Tibial artery (tissue), 4 donors: ENCODE data around the gene DEFB131B.
A peak's percentile ranks its signal among the peaks of the same experiment; 100 is the strongest.
"Not testable (repeated sequence)": the region's sequence is repeated elsewhere in the genome, so short reads cannot be mapped to it uniquely, and the experiment has no call there.

Source experiments
- DNase-seq, 2 donors: peaks; one replicate each; pipeline ENCODE4 v3.0.0-alpha.2; 2019
- H3K27ac ChIP-seq, 2 donors: fragments of 200-600 bp; sonication (generic) in 1 of 2; 1 replicate in 1 of 2; 2 replicates in 1 of 2; pipeline ENCODE4 v1.5.1; 2018 to 2019; ENCODE audit warnings: mild to moderate bottlenecking in 1 of 2
- H3K27me3 ChIP-seq, 2 donors: fragments of 200-600 bp; sonication (generic) in 1 of 2; one replicate each; pipeline versions ENCODE4 v1.5.1 to v1.6.0; 2016 to 2019
- H3K36me3 ChIP-seq, 3 donors: fragments of 200-600 bp; sonication (generic) in 2 of 3; one replicate each; pipeline ENCODE4 v1.5.1; 2016 to 2019; ENCODE audit warnings: mild to moderate bottlenecking in 2 of 3
- H3K4me1 ChIP-seq, 4 donors: fragments of 200-600 bp; sonication (generic) in 2 of 4; 1 replicate in 3 of 4; 2 replicates in 1 of 4; pipeline ENCODE4 v1.5.1; 2016 to 2019
- H3K4me3 ChIP-seq, 2 donors: fragments of 200-600 bp; sonication (generic) in 1 of 2; 1 replicate in 1 of 2; 2 replicates in 1 of 2; pipeline ENCODE4 v1.5.1; 2018 to 2019; ENCODE audit warnings: mild to moderate bottlenecking in 2 of 2
- H3K9me3 ChIP-seq, 3 donors: fragments of 200-600 bp; sonication (generic) in 1 of 3; one replicate each; pipeline ENCODE4 v1.5.1; 2016 to 2019
- CTCF ChIP-seq, 2 experiments: fragments of 200-600 bp in 1 of 2; fragments of 450-650 bp in 1 of 2; IDR thresholded peaks; one replicate each; pipeline ENCODE4 v1.5.1; 2017 to 2019; ENCODE audit warnings: antibody characterized with exemption in 2 of 2, mild to moderate bottlenecking in 1 of 2, moderate library complexity in 1 of 2
- intact Hi-C: fragments of 100-400 bp; cut with DNase I; formaldehyde crosslinking; loops from one replicate; pipeline ENCODE4 v1.15.0; 2023; ENCODE audit warnings: low total_unique reads

DEFB131B gene

GRCh38 chr11:71863978-71864627 lies 14.2 kb upstream of the DEFB131B start:
- H3K27ac ChIP-seq, H3K4me3 ChIP-seq, H3K27me3 ChIP-seq, H3K4me1 ChIP-seq, intact Hi-C loops, H3K36me3 ChIP-seq, DNase-seq, H3K9me3 ChIP-seq: not testable (repeated sequence)
- peak in 1 of 2 experiments; percentile 19 for TF ChIP-seq CTCF (IDR thresholded peaks at IDR 0.05)

- H3K4me3 ChIP-seq, H3K9me3 ChIP-seq, H3K27me3 ChIP-seq, H3K4me1 ChIP-seq, H3K36me3 ChIP-seq, H3K27ac ChIP-seq, DNase-seq, intact Hi-C loops: not testable (repeated sequence)
Observed at GRCh38 chr11:71867209-71867608, 11.0 kb upstream of the DEFB131B start.

- H3K4me3 ChIP-seq, H3K27ac ChIP-seq, H3K4me1 ChIP-seq, H3K36me3 ChIP-seq, DNase-seq, H3K27me3 ChIP-seq, intact Hi-C loops, H3K9me3 ChIP-seq: not testable (repeated sequence)
Observed at GRCh38 chr11:71869931-71870330, 8.3 kb upstream of the DEFB131B start.

- H3K9me3 ChIP-seq, H3K4me3 ChIP-seq, H3K4me1 ChIP-seq, H3K27ac ChIP-seq, DNase-seq, H3K36me3 ChIP-seq, intact Hi-C loops, H3K27me3 ChIP-seq: not testable (repeated sequence)
Observed at GRCh38 chr11:71870661-71871060, 7.6 kb upstream of the DEFB131B start.

GRCh38 chr11:71876262-71876661 lies 2.0 kb upstream of the DEFB131B start:
- H3K4me1 ChIP-seq, H3K27ac ChIP-seq, H3K9me3 ChIP-seq, H3K4me3 ChIP-seq, intact Hi-C loops, DNase-seq, H3K27me3 ChIP-seq: not testable (repeated sequence)
- H3K36me3 ChIP-seq: peaks cover 9 to 11% (median 9%) of the 10 kb centered on the region in 3 donors

- intact Hi-C loops, H3K4me3 ChIP-seq, H3K4me1 ChIP-seq, H3K27ac ChIP-seq, DNase-seq, H3K9me3 ChIP-seq, H3K36me3 ChIP-seq, H3K27me3 ChIP-seq: not testable (repeated sequence)
Observed at GRCh38 chr11:71885806-71886205, 7.6 kb downstream of the DEFB131B start.

GRCh38 chr11:71888335-71889010 lies 10.2 kb downstream of the DEFB131B start:
- intact Hi-C loops, DNase-seq, H3K27ac ChIP-seq: not testable (repeated sequence)

GRCh38 chr11:71889181-71889872 lies 11.1 kb downstream of the DEFB131B start:
- H3K9me3 ChIP-seq, DNase-seq, H3K4me1 ChIP-seq, H3K4me3 ChIP-seq, H3K27ac ChIP-seq, H3K27me3 ChIP-seq, H3K36me3 ChIP-seq, intact Hi-C loops: not testable (repeated sequence)

More at GRCh38 chr11:71888335-71889010, 10.2 kb downstream of the DEFB131B start:
- H3K27me3 ChIP-seq, H3K4me3 ChIP-seq, H3K9me3 ChIP-seq, H3K4me1 ChIP-seq, H3K36me3 ChIP-seq: not testable (repeated sequence)

GRCh38 chr11:71895961-71896360 lies 17.7 kb downstream of the DEFB131B start:
- Histone ChIP-seq H3K36me3 (peaks cover 7 to 13% (median 8%) of the 10 kb centered on the region in 3 donors), H3K27me3 (no peaks in the 10 kb centered on the region), H3K9me3 (no peaks in the 10 kb centered on the region), H3K4me1 (no peaks in the 10 kb centered on the region), H3K4me3 (no peak overlapping the region), H3K27ac (no peak overlapping the region)
- no peak for TF ChIP-seq CTCF (IDR thresholded peaks at IDR 0.05)
- DNase-seq: no peak
- intact Hi-C loops: no loop called here

- H3K27me3 ChIP-seq, H3K4me1 ChIP-seq, H3K4me3 ChIP-seq, H3K27ac ChIP-seq, H3K9me3 ChIP-seq, intact Hi-C loops, DNase-seq: not testable (repeated sequence)
- peaks cover 17 to 46% (median 39%) of the 10 kb centered on the region in 3 donors for H3K36me3 ChIP-seq
Observed at GRCh38 chr11:71901137-71901536, 22.9 kb downstream of the DEFB131B start.
